GM13976 (cell line): ENCODE measurements around the gene ABTB2.

Experiments
- DNase-seq: peaks from one replicate; pipeline ENCODE4 v3.0.0; 2012; ENCODE audit warnings: low spot score
- CTCF ChIP-seq: IDR thresholded peaks from 2 replicates; pipeline ENCODE4 v1.5.1; 2012; ENCODE audit warnings: borderline replicate concordance, mild to moderate bottlenecking; ENCODE audit not compliant: insufficient read depth; ENCODE audit errors: extremely low read depth, missing control alignments, control extremely low read depth
- in situ Hi-C: fragments of 300-500 bp; cut with MboI; formaldehyde crosslinking; loops from one replicate; pipeline ENCODE4 v1.12.0; 2022; ENCODE audit warnings: low sequenced_read_pairs, mixed read lengths, inconsistent platforms; ENCODE audit not compliant: unreplicated experiment

ABTB2 gene

GRCh38 chr11:34351687-34352469 lies 5.9 kb downstream of the ABTB2 start:
- TF ChIP-seq CTCF = no peak
- peak; percentile 40 for DNase-seq
- in situ Hi-C loops = loop anchor here (10.0 kb wide), 1 partner anchor 167 kb away; no protein-coding TSS in a partner anchor

GRCh38 chr11:34351051-34351450 lies 6.8 kb downstream of the ABTB2 start:
- in situ Hi-C loops = loop anchor here (10.0 kb wide), 1 partner anchor 166 kb away; no protein-coding TSS in a partner anchor
- DNase-seq = no peak
- no peak for TF ChIP-seq CTCF

GRCh38 chr11:34349882-34350281 lies 7.9 kb downstream of the ABTB2 start:
- no peak for DNase-seq
- TF ChIP-seq CTCF = no peak
- in situ Hi-C loops = loop anchor here (10.0 kb wide), 1 partner anchor 165 kb away; no protein-coding TSS in a partner anchor

GRCh38 chr11:34348919-34349318 lies 8.9 kb downstream of the ABTB2 start:
- no peak for TF ChIP-seq CTCF
- no peak for DNase-seq
- in situ Hi-C loops = no loop called here

- no peak for DNase-seq
- TF ChIP-seq CTCF = no peak
- in situ Hi-C loops = no loop called here
These were observed 9.7 kb downstream of the ABTB2 start for GRCh38 chr11:34348096-34348495.

- in situ Hi-C loops = no loop called here
- no peak for DNase-seq
- TF ChIP-seq CTCF = no peak
These were observed 11.3 kb downstream of the ABTB2 start for GRCh38 chr11:34346551-34346950.
